ENCODE results near the gene ANKRD23.
"Not testable (repeated sequence)": the region's sequence is repeated elsewhere in the genome, so short reads cannot be mapped to it uniquely, and the experiment has no call there.

Gene ANKRD23

DNA sequence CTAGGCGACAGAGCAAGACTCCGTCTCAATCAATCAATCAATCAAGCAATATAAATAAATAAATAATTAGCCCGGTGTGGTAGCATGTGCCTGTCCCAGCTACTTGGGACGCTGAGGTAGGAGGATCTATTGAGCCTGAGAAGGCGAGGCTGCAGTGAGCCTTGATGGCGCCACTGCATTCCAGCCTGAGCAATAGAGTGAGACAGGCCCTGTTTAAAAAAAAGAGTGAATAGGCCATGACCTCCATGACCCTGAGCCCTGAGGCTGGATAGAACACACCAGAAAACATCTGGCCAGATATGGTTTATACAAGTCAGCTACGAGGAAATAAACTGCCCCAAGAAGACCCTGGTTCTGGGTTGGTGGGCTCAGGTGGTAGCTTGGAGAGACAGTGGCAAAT, 46.4 kb upstream of the ANKRD23 start:
- Histone ChIP-seq H3K27ac (ENCODE audit: low read length, poor library complexity, severe bottlenecking) (no peak overlapping the region), H3K9ac (ENCODE audit: low read length) (no peak overlapping the region), H3K4ac (ENCODE audit: low read depth in 1 of 2, low read length in 2 of 2) (peak overlapping the region in 1 of 2 experiments; percentile 44), H2BK5ac (ENCODE audit: low read depth, low read length, poor library complexity, severe bottlenecking) (no peak overlapping the region), H2AFZ (ENCODE audit: low read depth, low read length) (no peak overlapping the region), H3K18ac (ENCODE audit: low read depth in 1 of 2, low read length in 2 of 2) (peak overlapping the region; percentile 54 to 63), H3K23ac (ENCODE audit: low read length in 2 of 2) (no peak overlapping the region), H3K27me3 (ENCODE audit: control insufficient read depth in 1 of 2, insufficient read depth in 1 of 2, low read length in 2 of 2) (no peaks in the 10 kb centered on the region), H3K14ac (ENCODE audit: low read length in 2 of 2) (no peak overlapping the region), H3K4me2 (ENCODE audit: low read length, poor library complexity, severe bottlenecking) (no peak overlapping the region), H3K9me3 (ENCODE audit: control insufficient read depth, low read length) (no peaks in the 10 kb centered on the region), H3K36me3 (ENCODE audit: control insufficient read depth in 1 of 2, insufficient read depth in 2 of 2, low read depth in 1 of 2, low read length in 2 of 2) (no peaks in the 10 kb centered on the region), H3K4me1 (ENCODE audit: control insufficient read depth, insufficient read depth, low read depth, low read length) (peaks cover 14% of the 10 kb centered on the region), H2BK120ac (ENCODE audit: low read depth, low read length) (no peak overlapping the region), H3K4me3 (ENCODE audit: insufficient read depth in 1 of 2, low read depth in 1 of 2, low read length in 2 of 2) (no peak overlapping the region), H4K8ac (ENCODE audit: low read length) (no peak overlapping the region), H3K79me1 (replicated peaks; ENCODE audit: low read length, poor library complexity, severe bottlenecking) (no peaks in the 10 kb centered on the region), H4K91ac (ENCODE audit: low read length) (peak overlapping the region; percentile 2), H2BK12ac (ENCODE audit: low read length in 2 of 2) (peak overlapping the region in 1 of 2 experiments; percentile 45), H2AK5ac (ENCODE audit: low read length, severe bottlenecking) (no peak overlapping the region), H2BK15ac (ENCODE audit: low read depth, poor library complexity, severe bottlenecking) (peak overlapping the region; percentile 49)
- WGBS, result 72% methylated on average over 5 of the region's 7 CpGs
- no peak for DNase-seq

DNA sequence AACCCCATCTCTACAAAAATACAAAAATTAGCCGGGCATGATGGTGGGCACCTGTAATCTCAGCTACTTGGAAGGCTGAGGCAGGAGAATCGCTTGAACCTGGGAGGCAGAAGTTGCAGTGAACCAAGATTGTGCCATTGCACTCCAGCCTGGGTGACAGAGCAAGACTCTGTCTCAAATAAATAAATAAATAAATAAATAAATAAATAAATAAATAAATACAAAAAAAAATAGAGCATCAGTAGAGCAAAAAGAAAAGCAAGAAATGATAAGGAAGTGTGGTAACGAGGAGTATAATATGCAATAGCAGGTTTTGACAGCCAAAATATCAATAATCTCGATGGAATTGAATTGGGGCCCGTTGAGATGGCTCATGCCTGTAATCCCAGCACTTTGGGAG, 45.7 kb upstream of the ANKRD23 start:
- not testable (repeated sequence) for H3K14ac ChIP-seq (ENCODE audit: low read length in 2 of 2); H2BK12ac ChIP-seq (ENCODE audit: low read length in 2 of 2); H3K9me3 ChIP-seq (ENCODE audit: control insufficient read depth, low read length); H4K91ac ChIP-seq (ENCODE audit: low read length); H3K27me3 ChIP-seq (ENCODE audit: control insufficient read depth in 1 of 2, insufficient read depth in 1 of 2, low read length in 2 of 2); H2BK120ac ChIP-seq (ENCODE audit: low read depth, low read length); H3K36me3 ChIP-seq (ENCODE audit: control insufficient read depth in 1 of 2, insufficient read depth in 2 of 2, low read depth in 1 of 2, low read length in 2 of 2); DNase-seq; H3K23ac ChIP-seq (ENCODE audit: low read length in 2 of 2); H4K8ac ChIP-seq (ENCODE audit: low read length); H2BK5ac ChIP-seq (ENCODE audit: low read depth, low read length, poor library complexity, severe bottlenecking); H3K4ac ChIP-seq (ENCODE audit: low read depth in 1 of 2, low read length in 2 of 2); H2AFZ ChIP-seq (ENCODE audit: low read depth, low read length); H3K27ac ChIP-seq (ENCODE audit: low read length, poor library complexity, severe bottlenecking); H2AK5ac ChIP-seq (ENCODE audit: low read length, severe bottlenecking); H3K4me3 ChIP-seq (ENCODE audit: insufficient read depth in 1 of 2, low read depth in 1 of 2, low read length in 2 of 2); H2BK15ac ChIP-seq (ENCODE audit: low read depth, poor library complexity, severe bottlenecking); H3K79me1 ChIP-seq (replicated peaks; ENCODE audit: low read length, poor library complexity, severe bottlenecking); H3K18ac ChIP-seq (ENCODE audit: low read depth in 1 of 2, low read length in 2 of 2); H3K4me2 ChIP-seq (ENCODE audit: low read length, poor library complexity, severe bottlenecking); H3K9ac ChIP-seq (ENCODE audit: low read length)
- 96% methylated on average over 4 of the region's 5 CpGs for WGBS
- H3K4me1 ChIP-seq (ENCODE audit: control insufficient read depth, insufficient read depth, low read depth, low read length), result peaks cover 13% of the 10 kb centered on the region

DNA sequence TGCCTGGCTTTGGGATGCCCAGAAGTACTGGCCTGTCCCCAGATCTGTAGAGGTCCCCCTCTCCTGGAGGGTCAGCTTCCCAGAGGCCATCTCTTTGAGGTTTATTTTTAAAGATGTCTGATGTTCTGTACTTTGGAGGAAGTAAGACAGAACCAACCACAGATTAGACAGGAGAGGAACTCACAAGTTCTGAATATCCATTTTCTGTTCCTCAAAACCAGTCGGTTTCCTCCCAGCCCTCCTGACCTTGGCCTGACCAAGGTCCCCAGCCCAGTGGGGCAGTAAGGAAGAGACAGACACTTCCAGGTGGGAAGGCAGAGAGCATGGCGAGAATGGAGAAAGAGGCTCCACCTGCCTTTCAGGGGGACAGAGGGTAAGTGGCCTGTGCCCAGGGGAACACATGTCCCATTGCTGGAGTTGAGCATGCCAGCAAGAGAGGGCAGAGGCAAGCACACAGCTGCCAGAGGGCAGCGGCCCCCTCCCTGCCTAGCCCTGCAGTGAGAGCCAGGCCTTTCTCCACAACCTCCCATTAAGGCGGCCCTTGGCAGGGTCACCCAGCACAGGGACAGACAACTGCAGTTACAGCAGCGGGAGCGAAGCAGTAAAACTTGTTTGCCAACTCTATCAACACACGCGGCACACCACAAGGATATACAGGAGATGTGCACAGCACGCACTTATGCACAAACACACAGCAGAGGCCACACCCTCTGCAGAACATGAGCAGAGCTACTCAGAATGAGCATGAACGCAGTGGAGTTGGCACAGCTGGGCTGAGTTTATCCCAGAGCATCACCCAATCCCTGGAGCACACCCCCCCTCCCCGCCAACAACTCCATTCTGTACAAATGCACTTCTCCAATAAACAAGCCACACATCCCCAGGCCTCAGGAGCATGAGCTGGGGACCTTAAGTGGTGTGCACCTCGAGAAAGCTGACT, 44.5 kb upstream of the ANKRD23 start:
- Histone ChIP-seq H3K14ac (ENCODE audit: low read length in 2 of 2) (peak overlapping the region in 1 of 2 experiments; percentile 35), H3K18ac (ENCODE audit: low read depth in 1 of 2, low read length in 2 of 2) (peak overlapping the region in 1 of 2 experiments; percentile 46), H3K4me3 (ENCODE audit: insufficient read depth in 1 of 2, low read depth in 1 of 2, low read length in 2 of 2) (no peak overlapping the region), H2BK12ac (ENCODE audit: low read length in 2 of 2) (peak overlapping the region; percentile 57 to 67), H3K9me3 (ENCODE audit: control insufficient read depth, low read length) (no peaks in the 10 kb centered on the region), H2BK15ac (ENCODE audit: low read depth, poor library complexity, severe bottlenecking) (peak overlapping the region; percentile 84), H3K4me1 (ENCODE audit: control insufficient read depth, insufficient read depth, low read depth, low read length) (peaks cover 13% of the 10 kb centered on the region), H3K27me3 (ENCODE audit: control insufficient read depth in 1 of 2, insufficient read depth in 1 of 2, low read length in 2 of 2) (peaks cover 5 to 6% of the 10 kb centered on the region in 2 experiments), H2BK120ac (ENCODE audit: low read depth, low read length) (no peak overlapping the region), H2AK5ac (ENCODE audit: low read length, severe bottlenecking) (no peak overlapping the region), H4K91ac (ENCODE audit: low read length) (peak overlapping the region; percentile 43), H3K23ac (ENCODE audit: low read length in 2 of 2) (peak overlapping the region in 1 of 2 experiments; percentile 54), H3K27ac (ENCODE audit: low read length, poor library complexity, severe bottlenecking) (no peak overlapping the region), H3K79me1 (replicated peaks; ENCODE audit: low read length, poor library complexity, severe bottlenecking) (no peaks in the 10 kb centered on the region), H4K8ac (ENCODE audit: low read length) (peak overlapping the region; percentile 45), H3K4me2 (ENCODE audit: low read length, poor library complexity, severe bottlenecking) (no peak overlapping the region), H3K9ac (ENCODE audit: low read length) (peak overlapping the region; percentile 46), H2BK5ac (ENCODE audit: low read depth, low read length, poor library complexity, severe bottlenecking) (no peak overlapping the region), H2AFZ (ENCODE audit: low read depth, low read length) (no peak overlapping the region), H3K36me3 (ENCODE audit: control insufficient read depth in 1 of 2, insufficient read depth in 2 of 2, low read depth in 1 of 2, low read length in 2 of 2) (no peaks in the 10 kb centered on the region), H3K4ac (ENCODE audit: low read depth in 1 of 2, low read length in 2 of 2) (peak overlapping the region in 1 of 2 experiments; percentile 21)
- DNase-seq, result no peak
- WGBS, result 91% methylated on average over 11 of the region's 12 CpGs

DNA sequence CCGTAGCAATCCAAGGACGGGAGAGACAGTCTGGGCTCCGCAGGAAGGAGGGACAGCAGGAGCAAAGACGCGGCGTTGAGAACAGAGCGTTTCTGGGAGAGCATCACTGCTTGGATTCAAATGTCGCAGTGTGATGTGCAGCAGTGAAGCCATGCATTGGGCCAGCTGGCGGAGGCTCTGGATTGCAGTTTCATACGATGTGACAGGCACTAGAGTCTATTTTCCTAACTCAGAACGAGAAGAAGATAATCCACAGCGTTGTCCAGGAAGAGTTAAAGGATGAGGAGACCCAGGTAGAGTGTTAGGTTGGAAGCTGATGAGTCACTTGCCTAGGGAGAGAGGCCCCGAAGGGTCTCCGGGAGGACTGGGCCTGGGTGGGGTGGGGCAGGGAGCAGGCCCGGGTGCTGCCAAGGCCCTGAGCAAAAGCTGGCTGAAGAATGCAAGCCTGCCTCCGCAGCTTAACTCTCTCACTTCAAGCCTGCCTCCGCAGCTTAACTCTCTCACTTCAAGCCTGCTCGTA, 43.7 kb upstream of the ANKRD23 start:
- H2BK12ac ChIP-seq (ENCODE audit: low read length in 2 of 2), result no peak overlapping the region
- no peak overlapping the region for H2AFZ ChIP-seq (ENCODE audit: low read depth, low read length)
- 71% methylated on average over 17 of the region's 18 CpGs for WGBS
- H3K9ac ChIP-seq (ENCODE audit: low read length), result peak overlapping the region; percentile 46
- peak overlapping the region in 1 of 2 experiments; percentile 22 for H3K18ac ChIP-seq (ENCODE audit: low read depth in 1 of 2, low read length in 2 of 2)
- no peaks in the 10 kb centered on the region for H3K9me3 ChIP-seq (ENCODE audit: control insufficient read depth, low read length)
- H2BK15ac ChIP-seq (ENCODE audit: low read depth, poor library complexity, severe bottlenecking), result no peak overlapping the region
- no peak overlapping the region for H3K4me2 ChIP-seq (ENCODE audit: low read length, poor library complexity, severe bottlenecking)
- no peaks in the 10 kb centered on the region for H3K36me3 ChIP-seq (ENCODE audit: control insufficient read depth in 1 of 2, insufficient read depth in 2 of 2, low read depth in 1 of 2, low read length in 2 of 2)
- no peak overlapping the region for H3K14ac ChIP-seq (ENCODE audit: low read length in 2 of 2)
- H2AK5ac ChIP-seq (ENCODE audit: low read length, severe bottlenecking), result no peak overlapping the region
- no peak overlapping the region for H3K4ac ChIP-seq (ENCODE audit: low read depth in 1 of 2, low read length in 2 of 2)
- H3K27me3 ChIP-seq (ENCODE audit: control insufficient read depth in 1 of 2, insufficient read depth in 1 of 2, low read length in 2 of 2), result peaks cover 13 to 14% of the 10 kb centered on the region in 2 experiments
- H2BK5ac ChIP-seq (ENCODE audit: low read depth, low read length, poor library complexity, severe bottlenecking), result no peak overlapping the region
- peak overlapping the region; percentile 64 for H4K8ac ChIP-seq (ENCODE audit: low read length)
- no peak overlapping the region for H3K4me3 ChIP-seq (ENCODE audit: insufficient read depth in 1 of 2, low read depth in 1 of 2, low read length in 2 of 2)
- no peaks in the 10 kb centered on the region for H3K79me1 ChIP-seq (replicated peaks; ENCODE audit: low read length, poor library complexity, severe bottlenecking)
- no peak for DNase-seq
- H4K91ac ChIP-seq (ENCODE audit: low read length), result peak overlapping the region; percentile 57
- H3K23ac ChIP-seq (ENCODE audit: low read length in 2 of 2), result no peak overlapping the region
- H3K27ac ChIP-seq (ENCODE audit: low read length, poor library complexity, severe bottlenecking), result no peak overlapping the region
- H2BK120ac ChIP-seq (ENCODE audit: low read depth, low read length), result no peak overlapping the region
- peaks cover 13% of the 10 kb centered on the region for H3K4me1 ChIP-seq (ENCODE audit: control insufficient read depth, insufficient read depth, low read depth, low read length)
